ENCODE measurements around the gene GRM8. TPM values are rescaled to one million over a fixed set of nuclear protein-coding genes. Genes with fewer than 3 reads are reported as not detected.

The GRM8 gene
- total and polyA plus RNA-seq, 10 of the 15 experiments (the other 5 are each of a cell fraction or from before 2014, with no cell fraction given) = 0.33 to 7.1 (median 0.45) TPM; not detected in 2

- TF ChIP-seq REST (IDR thresholded peaks at IDR 0.05; ENCODE audit: low read depth, low read length) (0 out of 2 replicates have a peak, but pooled peaks have one; percentile 36), EP300 (IDR thresholded peaks at IDR 0.05; ENCODE audit: borderline replicate concordance in 1 of 2, control insufficient read depth in 1 of 2, low read depth in 2 of 2, low read length in 2 of 2) (peak; percentile 13 to 76; a peak in 2 of 4 replicates), RAD21 (IDR thresholded peaks at IDR 0.05; ENCODE audit: insufficient read depth, low read depth, low read length) (no peak), MXI1 (IDR thresholded peaks at IDR 0.05; ENCODE audit: low read depth, low read length) (no peak), CREB1 (IDR thresholded peaks at IDR 0.05; ENCODE audit: low read depth) (peak; percentile 67), MEF2A (IDR thresholded peaks at IDR 0.05; ENCODE audit: insufficient read depth, low read depth, low read length) (peak; percentile 91), CTCF (IDR thresholded peaks at IDR 0.05 in 2 of 3, conservative IDR thresholded peaks at IDR 0.05 in 1 of 3; ENCODE audit: control insufficient read depth in 2 of 3, extremely low read depth in 1 of 3, insufficient read depth in 1 of 3, low read depth in 3 of 3, low read length in 3 of 3) (no peak), HCFC1 (IDR thresholded peaks at IDR 0.05; ENCODE audit: low read length) (no peak), NKRF (conservative IDR thresholded peaks at IDR 0.05) (no peak), JUNB (IDR thresholded peaks at IDR 0.05) (peak; percentile 77), RB1 (IDR thresholded peaks at IDR 0.05; ENCODE audit: borderline replicate concordance) (no peak), RUNX3 (IDR thresholded peaks at IDR 0.05; ENCODE audit: low read length) (peak; percentile 75), BHLHE40 (IDR thresholded peaks at IDR 0.05; ENCODE audit: borderline replicate concordance in 1 of 2, low read depth in 2 of 2, low read length in 1 of 2) (no peak), SIX5 (IDR thresholded peaks at IDR 0.05; ENCODE audit: low read depth, low read length, severe bottlenecking) (no peak), STAT1 (conservative IDR thresholded peaks at IDR 0.05) (no peak), TCF7 (IDR thresholded peaks at IDR 0.05; ENCODE audit: borderline replicate concordance) (no peak; the same call in 1 of the 2 replicates), CBFB (IDR thresholded peaks at IDR 0.05; ENCODE audit: low read depth) (0 out of 2 replicates have a peak, but pooled peaks have one; percentile 39), BRCA1 (IDR thresholded peaks at IDR 0.05; ENCODE audit: low read depth, low read length) (no peak), POLR2AphosphoS2 (IDR thresholded peaks at IDR 0.05; ENCODE audit: low read depth, low read length) (no peak)
Observed at GRCh38 chr7:126702242-126703016, 550.3 kb downstream of the GRM8 start (continued).

Data from GM12878 (cell line).